SK-N-MC (cell line): ENCODE results near the gene HRNR.
"Not testable (repeated sequence)": the region's sequence is repeated elsewhere in the genome, so short reads cannot be mapped to it uniquely, and the experiment has no call there.

Experiments
- DNase-seq: peaks from one replicate; pipeline ENCODE4 v3.0.0-alpha.2; 2011; ENCODE audit warnings: low read depth, low spot score
- H3K27ac ChIP-seq: fragments of 200-600 bp; sonication (generic); 2 replicates; pipeline ENCODE4 v1.5.1; 2016; ENCODE audit warnings: mixed run types
- H3K36me3 ChIP-seq: fragments of 200-600 bp; sonication (generic); 2 replicates; pipeline ENCODE4 v1.6.1; 2017; ENCODE audit warnings: antibody characterized with exemption, low read length, mixed read lengths; ENCODE audit not compliant: insufficient read depth
- H3K4me3 ChIP-seq: fragments of 200-600 bp; sonication (generic); 2 replicates; pipeline ENCODE4 v1.5.1; 2016
- H3K9ac ChIP-seq: fragments of 200-600 bp; sonication (generic); 2 replicates; pipeline ENCODE4 v1.8.0; 2017; ENCODE audit warnings: mixed run types, mixed read lengths; ENCODE audit not compliant: insufficient read length
- H3K9me3 ChIP-seq: fragments of 200-600 bp; sonication (generic); 2 replicates; pipeline ENCODE4 v1.6.1; 2017; ENCODE audit warnings: low read depth, mild to moderate bottlenecking, antibody characterized with exemption, low read length, moderate library complexity, mixed read lengths
- EZH2 ChIP-seq: fragments of 200-600 bp; sonication (generic); IDR thresholded peaks from one replicate; pipeline ENCODE4 v1.6.1; 2017; ENCODE audit warnings: antibody characterized with exemption
- FOXP2 ChIP-seq: optimal IDR thresholded peaks from 2 replicates; pipeline ENCODE3; 2011; ENCODE audit warnings: mild to moderate bottlenecking, moderate library complexity; ENCODE audit not compliant: insufficient read depth; ENCODE audit errors: extremely low read length, control extremely low read depth
- POLR2AphosphoS5 ChIP-seq: IDR thresholded peaks from 2 replicates; pipeline ENCODE4 v1.6.1; 2012; ENCODE audit warnings: mild to moderate bottlenecking, low read depth, low read length, borderline replicate concordance

HRNR gene

DNA sequence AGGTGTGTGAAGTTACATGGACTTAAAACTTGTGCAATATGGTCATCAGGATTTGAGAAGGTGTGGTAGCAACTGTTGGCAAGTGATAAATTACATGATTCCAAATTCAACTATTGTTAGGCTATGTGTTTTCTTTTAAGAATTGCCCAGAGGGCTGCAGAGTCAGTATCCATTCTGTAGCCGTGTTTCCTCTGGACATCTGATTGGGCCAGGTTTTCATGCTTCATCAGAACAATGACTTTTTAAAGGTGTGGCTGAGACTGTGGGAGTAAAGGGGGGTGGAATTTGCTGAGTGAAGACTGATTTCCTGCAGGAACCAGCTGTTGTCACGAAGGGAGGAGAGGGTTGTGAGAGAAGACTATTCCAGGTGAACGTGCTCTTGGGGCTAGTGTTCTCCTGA lies 1.7 kb upstream of the HRNR start:
- DNase-seq, result no peak
- TF ChIP-seq EZH2 (no peak), POLR2AphosphoS5 (no peak), FOXP2 (no peak)
- Histone ChIP-seq H3K4me3 (no peak overlapping the region), H3K9me3 (no peaks in the 10 kb centered on the region), H3K9ac (no peak overlapping the region), H3K27ac (no peak overlapping the region), H3K36me3 (no peaks in the 10 kb centered on the region)

DNA sequence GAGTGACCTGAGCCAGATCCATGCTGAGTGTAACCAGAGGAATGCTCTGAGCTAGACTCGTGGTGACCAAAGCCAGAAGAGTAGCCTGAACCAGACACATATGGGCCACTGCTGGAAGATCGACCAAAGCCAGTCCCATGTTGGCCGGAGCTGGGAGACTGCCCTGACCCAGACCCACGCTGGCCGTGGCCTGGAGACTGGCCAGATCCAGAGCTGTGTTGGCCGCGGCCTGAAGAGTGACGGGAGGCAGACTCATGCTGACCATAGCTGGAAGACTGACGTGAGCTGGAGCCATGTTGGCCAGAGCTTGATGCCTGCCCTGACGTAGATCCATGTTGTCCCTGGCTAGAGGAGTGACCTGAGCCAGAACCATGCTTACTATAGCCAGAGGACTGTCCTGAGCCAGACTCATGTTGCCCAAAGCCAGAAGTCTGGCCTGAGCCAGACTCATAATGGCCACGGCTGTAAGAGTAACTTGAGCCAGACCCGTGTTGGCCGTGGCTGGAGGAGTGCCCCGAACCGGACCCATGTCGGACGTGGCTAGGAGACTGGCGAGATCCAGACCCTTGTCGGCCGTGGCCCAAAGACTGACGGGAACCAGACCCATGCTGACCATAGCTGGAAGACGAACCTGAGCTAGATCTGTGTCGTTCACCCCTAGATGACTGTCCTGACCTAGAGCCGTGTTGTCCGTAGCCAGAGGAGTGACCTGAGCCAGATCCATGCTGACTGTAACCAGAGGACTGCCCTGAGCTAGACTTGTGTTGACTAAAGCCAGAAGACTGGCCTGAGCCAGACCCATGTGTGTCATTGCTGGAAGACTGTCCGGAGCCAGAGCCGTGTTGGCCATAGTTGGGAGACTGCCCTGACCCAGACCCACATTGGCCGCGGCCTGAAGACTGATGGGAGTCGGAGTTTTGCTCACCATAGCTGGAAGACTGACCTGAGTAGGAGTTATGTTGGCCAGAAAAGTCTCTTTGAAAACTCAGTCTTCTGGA lies 3.5 kb downstream of the HRNR start:
- TF ChIP-seq EZH2 (no peak), FOXP2 (no peak), POLR2AphosphoS5 (no peak)
- Histone ChIP-seq H3K36me3 (no peaks in the 10 kb centered on the region), H3K9me3 (no peaks in the 10 kb centered on the region), H3K27ac (no peak overlapping the region), H3K9ac (no peak overlapping the region), H3K4me3 (no peak overlapping the region)
- DNase-seq, result no peak

DNA sequence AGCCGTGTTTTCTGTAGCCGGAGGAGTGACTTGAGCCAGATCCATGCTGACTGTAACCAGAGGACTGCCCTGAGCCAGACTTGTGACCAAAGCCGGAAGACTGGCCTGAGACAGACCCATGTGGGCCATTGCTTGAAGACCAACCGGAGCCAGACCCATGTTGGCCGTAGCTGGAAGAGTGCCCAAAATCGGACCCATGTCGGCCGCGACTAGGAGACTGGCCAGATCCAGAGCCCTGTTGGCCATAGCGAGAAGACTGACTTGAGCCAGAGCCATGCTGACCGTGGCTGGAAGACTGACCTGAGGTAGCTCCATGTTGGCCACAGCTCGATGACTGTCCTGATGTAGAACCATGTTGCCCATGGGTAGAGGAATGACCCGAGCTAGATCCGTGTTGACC lies 4.6 kb downstream of the HRNR start:
- H3K36me3 ChIP-seq, H3K9me3 ChIP-seq, H3K27ac ChIP-seq: not testable (repeated sequence)

DNA sequence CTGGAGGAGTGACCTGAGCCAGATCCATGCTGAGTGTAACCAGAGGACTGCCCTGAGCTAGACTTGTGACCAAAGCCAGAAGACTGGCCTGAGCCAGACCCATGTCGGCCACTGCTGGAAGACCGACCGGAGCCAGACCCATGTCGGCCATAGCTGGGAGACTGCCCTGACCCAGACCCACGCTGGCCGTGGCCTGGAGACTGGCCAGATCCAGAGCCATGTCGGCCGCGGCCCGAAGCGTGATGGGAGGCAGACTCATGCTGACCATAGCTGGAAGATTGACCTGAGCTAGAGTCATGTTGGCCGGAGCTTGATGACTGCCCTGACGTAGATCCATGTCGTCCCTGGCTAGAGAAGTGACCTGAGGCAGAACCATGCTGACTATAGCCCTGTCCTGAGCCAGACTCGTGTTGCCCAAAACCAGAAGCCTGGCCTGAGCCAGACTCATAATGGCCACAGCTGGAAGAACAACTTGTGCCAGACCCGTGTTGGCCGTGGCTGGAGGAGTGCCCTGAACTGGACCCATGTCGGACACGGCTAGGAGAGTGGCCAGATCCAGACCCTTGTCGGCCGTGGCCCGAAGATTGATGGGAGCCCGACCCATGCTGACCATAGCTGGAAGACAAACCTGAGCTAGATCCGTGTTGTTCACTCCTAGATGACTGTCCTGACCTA lies 5.1 kb downstream of the HRNR start:
- H3K4me3 ChIP-seq, result no peak overlapping the region
- no peak for DNase-seq
- no peak overlapping the region for H3K27ac ChIP-seq
- H3K9ac ChIP-seq, result no peak overlapping the region
- no peak for TF ChIP-seq EZH2
- no peak for TF ChIP-seq FOXP2
- no peak for TF ChIP-seq POLR2AphosphoS5
- H3K9me3 ChIP-seq, result no peaks in the 10 kb centered on the region
- no peaks in the 10 kb centered on the region for H3K36me3 ChIP-seq

More for the DNA sequence above, 4.6 kb downstream of the HRNR start:
- not testable (repeated sequence) for H3K4me3 ChIP-seq, DNase-seq, H3K9ac ChIP-seq

DNA sequence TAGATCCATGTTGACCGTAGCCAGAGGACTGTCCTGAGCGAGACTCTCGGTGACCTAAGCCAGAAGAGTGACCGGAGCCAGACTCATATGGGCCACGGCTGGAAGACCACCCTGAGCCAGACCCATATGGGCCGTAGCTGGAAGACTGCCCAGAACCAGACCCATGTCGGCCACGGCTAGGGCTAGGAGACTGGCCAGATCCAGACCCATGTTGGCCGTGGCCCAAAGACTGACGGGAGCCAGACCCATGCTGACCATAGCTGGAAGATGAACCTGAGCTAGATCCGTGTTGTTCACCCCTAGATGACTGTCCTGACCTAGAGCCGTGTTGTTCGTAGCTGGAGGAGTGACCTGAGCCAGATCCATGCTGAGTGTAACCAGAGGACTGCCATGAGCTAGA lies 8.4 kb downstream of the HRNR start:
- not testable (repeated sequence) for H3K9me3 ChIP-seq, H3K9ac ChIP-seq, H3K36me3 ChIP-seq, DNase-seq, H3K4me3 ChIP-seq, H3K27ac ChIP-seq

DNA sequence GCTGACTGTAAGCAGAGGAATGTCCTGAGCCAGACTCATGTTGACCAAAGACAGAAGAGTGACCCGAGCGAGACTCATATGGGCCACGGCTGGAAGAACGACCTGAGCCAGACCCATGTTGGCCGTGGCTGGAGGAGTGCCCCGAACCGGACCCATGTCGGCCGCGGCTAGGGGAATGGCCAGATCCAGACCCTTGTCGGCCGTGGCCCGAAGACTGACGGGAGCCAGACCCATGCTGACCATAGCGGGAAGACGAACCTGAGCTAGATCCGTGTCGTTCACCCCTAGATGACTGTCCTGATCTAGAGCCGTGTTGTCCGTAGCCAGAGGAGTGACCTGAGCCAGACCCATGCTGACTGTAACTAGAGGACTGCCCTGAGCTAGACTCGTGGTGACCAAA lies 9.1 kb downstream of the HRNR start:
- H3K4me3 ChIP-seq, H3K27ac ChIP-seq, DNase-seq, H3K36me3 ChIP-seq, H3K9me3 ChIP-seq, H3K9ac ChIP-seq: not testable (repeated sequence)

DNA sequence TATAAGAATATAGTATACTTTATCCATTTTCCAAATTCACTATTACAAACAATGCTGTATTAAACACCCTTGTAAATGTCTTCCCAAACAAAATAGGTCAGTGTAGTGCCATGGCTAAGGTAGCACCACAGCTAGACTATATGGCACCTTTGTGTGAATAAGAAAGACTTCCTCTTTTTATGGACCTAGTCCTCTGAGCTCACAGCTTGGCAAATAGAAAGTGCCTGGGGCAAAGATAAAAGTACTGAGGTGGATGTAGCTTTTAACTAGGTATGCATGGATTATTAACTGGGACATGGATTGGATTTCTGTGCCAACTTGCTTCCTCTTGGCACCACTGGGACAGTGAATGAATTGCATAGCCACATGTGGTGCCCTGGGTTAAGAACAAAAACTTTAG lies 25.0 kb downstream of the HRNR start:
- DNase-seq, result no peak
- TF ChIP-seq FOXP2 (no peak), POLR2AphosphoS5 (no peak), EZH2 (no peak)
- Histone ChIP-seq H3K9ac (no peak overlapping the region), H3K27ac (no peak overlapping the region), H3K36me3 (no peaks in the 10 kb centered on the region), H3K9me3 (no peaks in the 10 kb centered on the region), H3K4me3 (no peak overlapping the region)

DNA sequence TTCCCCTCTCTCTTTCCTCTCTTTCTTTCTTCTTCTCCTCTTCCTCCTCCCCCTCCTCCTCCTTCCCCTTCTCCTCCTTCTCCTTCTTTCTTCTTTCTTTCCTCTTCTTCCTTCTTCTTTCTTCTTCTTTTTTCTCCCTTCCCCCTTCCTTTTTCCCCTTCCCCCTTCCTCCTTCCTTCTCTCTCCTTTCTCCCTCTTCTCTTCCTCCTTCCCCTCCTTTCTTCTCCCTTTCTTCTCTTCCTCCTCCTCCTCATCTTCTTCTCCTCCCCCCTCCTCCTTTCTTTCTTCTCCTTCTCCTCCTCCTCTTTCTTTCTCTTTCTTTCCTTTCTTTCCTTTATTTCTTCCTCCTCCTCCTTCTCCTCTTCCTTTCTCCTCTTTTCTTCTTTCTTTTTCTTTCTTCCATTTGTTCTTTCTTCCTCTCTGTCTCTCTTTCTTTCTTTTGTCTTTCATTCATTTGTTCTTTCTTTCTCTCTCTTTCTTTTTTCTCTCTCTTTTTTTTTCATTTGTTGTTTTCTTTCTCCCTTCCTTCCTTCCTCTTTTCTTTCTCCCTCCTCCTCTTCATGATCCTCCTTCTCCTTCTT lies 26.5 kb downstream of the HRNR start:
- H3K9me3 ChIP-seq, result no peaks in the 10 kb centered on the region
- H3K27ac ChIP-seq, result no peak overlapping the region
- no peak for DNase-seq
- TF ChIP-seq POLR2AphosphoS5 (no peak), FOXP2 (no peak), EZH2 (no peak)
- H3K4me3 ChIP-seq, result no peak overlapping the region
- H3K36me3 ChIP-seq, result no peaks in the 10 kb centered on the region
- H3K9ac ChIP-seq, result no peak overlapping the region
